Esophagus muscularis mucosa (tissue), 4 donors: ENCODE measurements around the gene POM121L2.

ENCODE experiments used
- EP300 ChIP-seq: sonication (generic); formaldehyde crosslinking; IDR thresholded peaks from one replicate; pipeline ENCODE4 v1.6.1; 2017; ENCODE audit warnings: antibody characterized with exemption
- POLR2A ChIP-seq: fragments of 450-650 bp; IDR thresholded peaks from one replicate; pipeline ENCODE4 v1.6.1; 2017; ENCODE audit warnings: antibody characterized with exemption, moderate library complexity, mild to moderate bottlenecking, low read depth
- TF ChIP-seq, protein P1 (sequence below), 3 experiments: fragments of 200-600 bp in 2 of 3; fragments of 450-650 bp in 1 of 3; sonication (generic) in 2 of 3; IDR thresholded peaks; one replicate each; pipeline ENCODE4 v1.5.1; 2017 to 2019; ENCODE audit warnings: antibody characterized with exemption in 3 of 3, mild to moderate bottlenecking in 2 of 3, moderate library complexity in 1 of 3

DNA sequence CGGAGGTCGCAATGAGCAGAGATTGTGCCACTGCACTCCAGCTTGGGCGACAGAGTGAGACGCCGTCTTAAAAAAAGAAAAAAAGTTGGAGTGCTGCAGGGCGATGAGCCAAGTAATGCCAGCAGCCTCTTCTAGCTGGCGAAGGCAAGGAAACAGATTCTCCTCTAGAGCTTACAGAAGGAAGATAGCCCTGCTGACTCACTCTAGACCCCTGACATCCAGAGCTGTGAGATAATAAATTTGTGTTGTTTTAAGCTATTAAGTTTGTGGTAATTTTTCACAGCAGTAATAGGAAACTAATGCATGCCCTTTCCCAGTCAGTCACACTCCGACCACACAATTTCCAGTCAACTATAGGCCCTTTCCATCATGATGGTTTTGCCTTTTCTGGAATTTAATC, 48.2 kb downstream of the POM121L2 start:
- TF ChIP-seq POLR2A (no peak), EP300 (no peak)
- TF ChIP-seq, protein P1, sequence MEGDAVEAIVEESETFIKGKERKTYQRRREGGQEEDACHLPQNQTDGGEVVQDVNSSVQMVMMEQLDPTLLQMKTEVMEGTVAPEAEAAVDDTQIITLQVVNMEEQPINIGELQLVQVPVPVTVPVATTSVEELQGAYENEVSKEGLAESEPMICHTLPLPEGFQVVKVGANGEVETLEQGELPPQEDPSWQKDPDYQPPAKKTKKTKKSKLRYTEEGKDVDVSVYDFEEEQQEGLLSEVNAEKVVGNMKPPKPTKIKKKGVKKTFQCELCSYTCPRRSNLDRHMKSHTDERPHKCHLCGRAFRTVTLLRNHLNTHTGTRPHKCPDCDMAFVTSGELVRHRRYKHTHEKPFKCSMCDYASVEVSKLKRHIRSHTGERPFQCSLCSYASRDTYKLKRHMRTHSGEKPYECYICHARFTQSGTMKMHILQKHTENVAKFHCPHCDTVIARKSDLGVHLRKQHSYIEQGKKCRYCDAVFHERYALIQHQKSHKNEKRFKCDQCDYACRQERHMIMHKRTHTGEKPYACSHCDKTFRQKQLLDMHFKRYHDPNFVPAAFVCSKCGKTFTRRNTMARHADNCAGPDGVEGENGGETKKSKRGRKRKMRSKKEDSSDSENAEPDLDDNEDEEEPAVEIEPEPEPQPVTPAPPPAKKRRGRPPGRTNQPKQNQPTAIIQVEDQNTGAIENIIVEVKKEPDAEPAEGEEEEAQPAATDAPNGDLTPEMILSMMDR (IDR thresholded peaks at IDR 0.05), result no peak
